Endothelial cell of umbilical vein (primary cell): Measurements from ENCODE around the gene BDKRB2.

Experiments used
- EZH2 ChIP-seq: IDR thresholded peaks from 2 replicates; pipeline ENCODE4 v1.6.1; 2012; ENCODE audit warnings: borderline replicate concordance, low read depth, mild to moderate bottlenecking, moderate library complexity, low read length, inconsistent platforms; ENCODE audit not compliant: severe bottlenecking
- POLR2AphosphoS5 ChIP-seq: IDR thresholded peaks from 2 replicates; pipeline ENCODE4 v1.6.1; 2012; ENCODE audit warnings: low read depth, mild to moderate bottlenecking, control low read depth, low read length, moderate library complexity; ENCODE audit not compliant: insufficient read depth
- TF ChIP-seq, protein P1 (sequence below), 2 donors: IDR thresholded peaks; 1 replicate in 1 of 2; 2 replicates in 1 of 2; pipeline ENCODE4 v1.5.1; 2011; ENCODE audit warnings: low read length in 2 of 2, mild to moderate bottlenecking in 2 of 2, moderate library complexity in 2 of 2, control low read depth in 1 of 2, inconsistent platforms in 1 of 2, low read depth in 1 of 2; ENCODE audit not compliant: insufficient read depth in 1 of 2; ENCODE audit errors: extremely low read depth in 1 of 2

DNA sequence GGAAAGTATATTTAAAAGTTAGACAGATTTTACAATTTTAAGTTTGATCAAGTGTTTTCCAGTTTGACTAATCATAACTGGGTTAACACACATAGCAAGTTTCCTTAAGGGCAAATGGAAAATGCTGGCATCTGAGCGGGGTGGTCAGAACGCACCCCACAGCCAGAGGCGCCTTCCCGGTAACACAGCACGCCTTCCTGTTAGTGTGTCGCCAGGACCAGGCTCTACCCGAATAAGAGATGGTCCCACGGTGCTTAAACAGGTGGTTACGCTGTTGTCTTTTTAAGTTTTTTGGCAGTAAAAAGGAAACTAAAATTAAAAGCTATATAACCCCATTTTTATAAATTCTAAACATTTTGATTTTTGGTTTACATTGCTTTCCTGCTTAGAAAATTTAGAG is 79.4 kb downstream of the BDKRB2 start:
- no peak for TF ChIP-seq EZH2
- TF ChIP-seq POLR2AphosphoS5, result no peak
- TF ChIP-seq, protein P1, sequence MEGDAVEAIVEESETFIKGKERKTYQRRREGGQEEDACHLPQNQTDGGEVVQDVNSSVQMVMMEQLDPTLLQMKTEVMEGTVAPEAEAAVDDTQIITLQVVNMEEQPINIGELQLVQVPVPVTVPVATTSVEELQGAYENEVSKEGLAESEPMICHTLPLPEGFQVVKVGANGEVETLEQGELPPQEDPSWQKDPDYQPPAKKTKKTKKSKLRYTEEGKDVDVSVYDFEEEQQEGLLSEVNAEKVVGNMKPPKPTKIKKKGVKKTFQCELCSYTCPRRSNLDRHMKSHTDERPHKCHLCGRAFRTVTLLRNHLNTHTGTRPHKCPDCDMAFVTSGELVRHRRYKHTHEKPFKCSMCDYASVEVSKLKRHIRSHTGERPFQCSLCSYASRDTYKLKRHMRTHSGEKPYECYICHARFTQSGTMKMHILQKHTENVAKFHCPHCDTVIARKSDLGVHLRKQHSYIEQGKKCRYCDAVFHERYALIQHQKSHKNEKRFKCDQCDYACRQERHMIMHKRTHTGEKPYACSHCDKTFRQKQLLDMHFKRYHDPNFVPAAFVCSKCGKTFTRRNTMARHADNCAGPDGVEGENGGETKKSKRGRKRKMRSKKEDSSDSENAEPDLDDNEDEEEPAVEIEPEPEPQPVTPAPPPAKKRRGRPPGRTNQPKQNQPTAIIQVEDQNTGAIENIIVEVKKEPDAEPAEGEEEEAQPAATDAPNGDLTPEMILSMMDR (IDR thresholded peaks at IDR 0.05; ENCODE audit: extremely low read depth in 1 of 2, insufficient read depth in 1 of 2, low read depth in 1 of 2, low read length in 2 of 2), result no peak
